HepG2 (cell line): ENCODE results near the gene PRSS8. TPM values are rescaled to one million over a fixed set of nuclear protein-coding genes. Genes with fewer than 3 reads are reported as not detected.

Experiments used
- AHDC1 ChIP-seq: sonication (generic); formaldehyde crosslinking; IDR thresholded peaks from 2 replicates; pipeline ENCODE4 v1.5.1; 2020; ENCODE audit warnings: mild to moderate bottlenecking, missing genetic modification reagents, borderline replicate concordance
- ATF3 ChIP-seq: sonication (generic); formaldehyde crosslinking; IDR thresholded peaks from 2 replicates; pipeline ENCODE4 v1.4.0; 2020; ENCODE audit warnings: missing genetic modification reagents
- CBX5 ChIP-seq: sonication (generic); formaldehyde crosslinking; IDR thresholded peaks from 2 replicates; pipeline ENCODE4 v1.4.0; 2020; ENCODE audit warnings: missing genetic modification reagents, borderline replicate concordance
- CHD4 ChIP-seq: fragments of 200-600 bp; sonication (generic); IDR thresholded peaks from 2 replicates; pipeline ENCODE4 v1.7.0; 2017; ENCODE audit warnings: mild to moderate bottlenecking, low read length, borderline replicate concordance
- DMAP1 ChIP-seq: IDR thresholded peaks from 2 replicates; pipeline ENCODE4 v1.6.1; 2016
- GABPB1 ChIP-seq: IDR thresholded peaks from 2 replicates; pipeline ENCODE4 v1.6.1; 2016; ENCODE audit warnings: mild to moderate bottlenecking, missing genetic modification reagents, moderate library complexity, missing compliant biosample characterization
- HES4 ChIP-seq: sonication (generic); formaldehyde crosslinking; IDR thresholded peaks from 2 replicates; pipeline ENCODE4 v1.9.0; 2021; ENCODE audit warnings: mild to moderate bottlenecking, missing genetic modification reagents, borderline replicate concordance
- IRF9 ChIP-seq: sonication (generic); formaldehyde crosslinking; IDR thresholded peaks from 2 replicates; pipeline ENCODE4 v1.8.0; 2022; ENCODE audit warnings: missing genetic modification reagents, mild to moderate bottlenecking, borderline replicate concordance
- KDM3A ChIP-seq: IDR thresholded peaks from 2 replicates; pipeline ENCODE4 v1.6.1; 2018; ENCODE audit warnings: low read depth, missing compliant biosample characterization
- KDM4B ChIP-seq: sonication (generic); formaldehyde crosslinking; IDR thresholded peaks from 2 replicates; pipeline ENCODE4 v1.4.0; 2020; ENCODE audit warnings: missing genetic modification reagents
- MYC ChIP-seq: sonication (generic); formaldehyde crosslinking; IDR thresholded peaks from 2 replicates; pipeline ENCODE4 v1.9.0; 2021; ENCODE audit warnings: missing genetic modification reagents, borderline replicate concordance
- NCOA1 ChIP-seq: sonication (generic); formaldehyde crosslinking; IDR thresholded peaks from 2 replicates; pipeline ENCODE4 v1.9.0; 2021; ENCODE audit warnings: missing genetic modification reagents
- NFKBIZ ChIP-seq: IDR thresholded peaks from 2 replicates; pipeline ENCODE4 v1.6.1; 2018; ENCODE audit warnings: missing genetic modification reagents, missing compliant biosample characterization
- PRDM15 ChIP-seq: sonication (generic); formaldehyde crosslinking; IDR thresholded peaks from 2 replicates; pipeline ENCODE4 v1.4.0; 2020; ENCODE audit warnings: missing genetic modification reagents
- RBM39 ChIP-seq: fragments of 200-400 bp; formaldehyde crosslinking; IDR thresholded peaks from one replicate; pipeline ENCODE4 v1.6.1; 2018; ENCODE audit warnings: antibody characterized with exemption, mild to moderate bottlenecking, low read depth, low read length; ENCODE audit not compliant: poor library complexity, severe bottlenecking
- ZNF124 ChIP-seq: sonication (generic); formaldehyde crosslinking; IDR thresholded peaks from 2 replicates; pipeline ENCODE4 v1.4.0; 2020; ENCODE audit warnings: missing genetic modification reagents
- ZNF576 ChIP-seq: sonication (generic); formaldehyde crosslinking; IDR thresholded peaks from 2 replicates; pipeline ENCODE4 v1.4.0; 2020; ENCODE audit warnings: mild to moderate bottlenecking, missing genetic modification reagents
- ZNF670 ChIP-seq: sonication (generic); formaldehyde crosslinking; IDR thresholded peaks from 2 replicates; pipeline ENCODE4 v1.8.0; 2022; ENCODE audit warnings: mild to moderate bottlenecking, missing genetic modification reagents, borderline replicate concordance
- polyA plus RNA-seq, 8 experiments: library from polyadenylated mRNA; depleted of rRNA in 3 of 8; stranded (reverse) in 7 of 8; unstranded in 1 of 8; fragments of >200 nt; fragmentation: Illumina TruSeq in 4 of 8; extraction: Trizol in 4 of 8; gene quantifications; 2 replicates each; pipeline versions ENCODE4 v1.2.1 to v1.2.3, GENCODE V29; 2011 to 2016; ENCODE audit warnings: low read depth in 4 of 8, missing spikeins in 1 of 8, mixed read lengths in 1 of 8; ENCODE audit not compliant: insufficient read depth in 1 of 8
- total RNA-seq, 5 experiments: library from RNA; depleted of rRNA; stranded (reverse); fragments of >200 nt; fragmentation: Illumina TruSeq; extraction: Trizol; gene quantifications; 2 replicates each; pipeline ENCODE4 v1.2.3, GENCODE V29; 2016; ENCODE audit warnings: low read depth in 1 of 5

PRSS8 gene
- total and polyA plus RNA-seq, 2 of the 13 experiments (the other 11 are each of a cell fraction or from before 2014, with no cell fraction given) = 2.6 to 7.2 TPM

GRCh38 chr16:31094424-31095120, 41.0 kb downstream of the PRSS8 start, which contains the start of gene VKORC1 (continued):
- TF ChIP-seq ATF3 (CRISPR knock-in tag) = peak; percentile 40; the same call in 1 of the 2 replicates
- peak; percentile 86; the same call in 1 of the 2 replicates for TF ChIP-seq NCOA1 (CRISPR knock-in tag)
- peak; percentile 50; the same call in 1 of the 2 replicates for TF ChIP-seq CBX5 (CRISPR knock-in tag)
- TF ChIP-seq RBM39 = peak; percentile 45
- TF ChIP-seq GABPB1 (CRISPR knock-in tag) = peak; percentile 91
- peak; percentile 35; the same call in 1 of the 2 replicates for TF ChIP-seq IRF9 (CRISPR knock-in tag)
- 0 out of 2 replicates have a peak, but pooled peaks have one; percentile 34 for TF ChIP-seq ZNF670 (CRISPR knock-in tag)
- TF ChIP-seq KDM4B (CRISPR knock-in tag) = 0 out of 2 replicates have a peak, but pooled peaks have one; percentile 58
- peak; percentile 94; the same call in 1 of the 2 replicates for TF ChIP-seq ZNF576
- peak; percentile 68; the same call in 1 of the 2 replicates for TF ChIP-seq NFKBIZ (CRISPR knock-in tag)
- 0 out of 2 replicates have a peak, but pooled peaks have one; percentile 33 for TF ChIP-seq AHDC1
- TF ChIP-seq DMAP1 = peak; percentile 93
- 0 out of 2 replicates have a peak, but pooled peaks have one; percentile 62 for TF ChIP-seq HES4 (CRISPR knock-in tag)
- no peak for TF ChIP-seq CHD4
- peak; percentile 95 for TF ChIP-seq KDM3A (CRISPR knock-in tag)
- peak; percentile 75 for TF ChIP-seq MYC (CRISPR knock-in tag)
- peak; percentile 68 for TF ChIP-seq PRDM15 (CRISPR knock-in tag)
- TF ChIP-seq ZNF124 (CRISPR knock-in tag) = peak; percentile 69; the same call in 1 of the 2 replicates
